Measurements from ENCODE around the gene PGAP3.

- TF ChIP-seq POLR2A (IDR thresholded peaks at IDR 0.05; ENCODE audit: low read length) (no peak), GATA1 (IDR thresholded peaks at IDR 0.05; ENCODE audit: low read depth, low read length) (no peak)
Observed at GRCh38 chr17:39688945-39689344, 1.1 kb upstream of the PGAP3 start.
